ENCODE data around the gene CFAP299. TPM values are rescaled to one million over a fixed set of nuclear protein-coding genes. Genes with fewer than 3 reads are reported as not detected.

The CFAP299 gene
- total RNA-seq, 1 donor from 2014 or later, result not detected

GRCh38 chr4:80306260-80306659, 29.3 kb upstream of the CFAP299 start:
- DNase-seq (ENCODE audit: low read depth), result peak; percentile 69
- Histone ChIP-seq H3K27ac (ENCODE audit: low read depth, low read length) (peak overlapping the region; percentile 95), H3K4me1 (ENCODE audit: insufficient read depth, low read length) (peaks cover 52% of the 10 kb centered on the region), H3K4me2 (ENCODE audit: low read length) (peak overlapping the region; percentile 82), H4K20me1 (ENCODE audit: insufficient read depth, low read length) (no peaks in the 10 kb centered on the region), H3K9ac (ENCODE audit: low read length) (peak overlapping the region; percentile 76), H3K4me3 (ENCODE audit: insufficient read depth, low read depth, low read length) (no peak overlapping the region), H2AFZ (ENCODE audit: low read depth, low read length) (no peak overlapping the region), H3K79me2 (ENCODE audit: insufficient read depth, low read length) (no peaks in the 10 kb centered on the region), H3K36me3 (ENCODE audit: insufficient read depth, low read length) (no peaks in the 10 kb centered on the region), H3K27me3 (ENCODE audit: insufficient read depth, low read length) (no peaks in the 10 kb centered on the region), H3K9me3 (ENCODE audit: insufficient read depth, low read depth, low read length) (no peaks in the 10 kb centered on the region)
- TF ChIP-seq EZH2 (IDR thresholded peaks at IDR 0.05; ENCODE audit: insufficient read depth, low read length), result no peak
- TF ChIP-seq CTCF (IDR thresholded peaks at IDR 0.05; ENCODE audit: insufficient read depth, low read depth, low read length), result no peak
- FAIRE-seq, result peak; percentile 72
- H3K4me1 Mint-ChIP-seq (ENCODE audit: low read depth, unreplicated experiment), result peaks cover 47% of the 10 kb centered on the region
- H3K27ac Mint-ChIP-seq (ENCODE audit: unreplicated experiment), result peak overlapping the region; percentile 94
- H3K36me3 Mint-ChIP-seq (ENCODE audit: low read depth, unreplicated experiment), result no peaks in the 10 kb centered on the region
- no peak overlapping the region for H3K4me3 Mint-ChIP-seq (ENCODE audit: unreplicated experiment)
- no peaks in the 10 kb centered on the region for H3K9me3 Mint-ChIP-seq (ENCODE audit: unreplicated experiment)
- no peaks in the 10 kb centered on the region for H3K27me3 Mint-ChIP-seq (ENCODE audit: low read depth, unreplicated experiment)

GRCh38 chr4:80307183-80307735, 28.3 kb upstream of the CFAP299 start:
- H3K4me2 ChIP-seq (ENCODE audit: low read length), result peak overlapping the region; percentile 82
- H3K36me3 ChIP-seq (ENCODE audit: insufficient read depth, low read length), result no peaks in the 10 kb centered on the region
- Mint-ChIP-seq H3K36me3 (ENCODE audit: low read depth, unreplicated experiment) (no peaks in the 10 kb centered on the region), H3K27ac (ENCODE audit: unreplicated experiment) (peak overlapping the region; percentile 94), H3K27me3 (ENCODE audit: low read depth, unreplicated experiment) (no peaks in the 10 kb centered on the region), H3K4me1 (ENCODE audit: low read depth, unreplicated experiment) (peaks cover 47% of the 10 kb centered on the region), H3K4me3 (ENCODE audit: unreplicated experiment) (no peak overlapping the region), H3K9me3 (ENCODE audit: unreplicated experiment) (no peaks in the 10 kb centered on the region)
- H2AFZ ChIP-seq (ENCODE audit: low read depth, low read length), result no peak overlapping the region
- FAIRE-seq (no peak), DNase-seq (ENCODE audit: low read depth) (peak; percentile 85)
- no peaks in the 10 kb centered on the region for H4K20me1 ChIP-seq (ENCODE audit: insufficient read depth, low read length)
- no peak for TF ChIP-seq CTCF (IDR thresholded peaks at IDR 0.05; ENCODE audit: insufficient read depth, low read depth, low read length)
- no peak for TF ChIP-seq EZH2 (IDR thresholded peaks at IDR 0.05; ENCODE audit: insufficient read depth, low read length)
- H3K79me2 ChIP-seq (ENCODE audit: insufficient read depth, low read length), result no peaks in the 10 kb centered on the region
- peak overlapping the region; percentile 76 for H3K9ac ChIP-seq (ENCODE audit: low read length)
- no peaks in the 10 kb centered on the region for H3K27me3 ChIP-seq (ENCODE audit: insufficient read depth, low read length)
- H3K27ac ChIP-seq (ENCODE audit: low read depth, low read length), result peak overlapping the region; percentile 95
- H3K9me3 ChIP-seq (ENCODE audit: insufficient read depth, low read depth, low read length), result no peaks in the 10 kb centered on the region
- H3K4me1 ChIP-seq (ENCODE audit: insufficient read depth, low read length), result peaks cover 52% of the 10 kb centered on the region
- H3K4me3 ChIP-seq (ENCODE audit: insufficient read depth, low read depth, low read length), result peak overlapping the region; percentile 31

DNA sequence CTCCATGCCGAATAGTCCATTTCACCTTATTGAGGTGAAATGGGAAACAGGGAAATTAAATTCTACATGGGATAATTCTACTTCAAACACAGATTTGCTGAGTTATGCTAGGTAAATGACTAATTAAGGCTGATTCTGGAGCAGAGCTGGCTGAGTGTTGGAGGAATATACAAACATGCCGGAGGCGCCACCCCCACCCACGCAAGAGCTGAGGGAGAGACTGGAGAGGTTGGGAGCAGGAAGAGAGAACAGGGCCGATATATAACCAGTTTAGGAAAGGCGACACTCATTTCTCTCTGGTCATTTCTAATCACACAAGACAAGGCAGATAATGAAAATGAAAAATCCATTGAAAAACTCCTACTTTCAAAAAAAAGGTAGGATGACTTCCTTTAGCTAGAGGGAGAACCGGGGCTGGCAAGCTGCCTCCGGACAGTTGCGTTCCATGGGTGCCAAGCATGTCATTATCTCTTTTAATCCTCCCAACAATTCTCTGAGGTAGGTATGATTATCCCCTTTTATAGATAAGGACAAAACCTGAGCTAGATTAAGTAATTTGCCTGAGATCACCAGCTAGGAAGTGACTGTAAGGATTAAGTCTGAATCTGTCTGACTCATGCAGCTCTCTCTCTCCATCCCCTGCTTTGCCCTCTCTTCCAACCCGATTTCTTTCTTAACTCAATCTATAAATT, 27.6 kb upstream of the CFAP299 start:
- H2AFZ ChIP-seq (ENCODE audit: low read depth, low read length), result peak overlapping the region; percentile 1
- H3K4me1 ChIP-seq (ENCODE audit: insufficient read depth, low read length), result peaks cover 52% of the 10 kb centered on the region
- Mint-ChIP-seq H3K27me3 (ENCODE audit: low read depth, unreplicated experiment) (no peaks in the 10 kb centered on the region), H3K4me3 (ENCODE audit: unreplicated experiment) (no peak overlapping the region), H3K9me3 (ENCODE audit: unreplicated experiment) (no peaks in the 10 kb centered on the region), H3K27ac (ENCODE audit: unreplicated experiment) (peak overlapping the region; percentile 99), H3K4me1 (ENCODE audit: low read depth, unreplicated experiment) (peaks cover 47% of the 10 kb centered on the region), H3K36me3 (ENCODE audit: low read depth, unreplicated experiment) (no peaks in the 10 kb centered on the region)
- TF ChIP-seq CTCF (IDR thresholded peaks at IDR 0.05; ENCODE audit: insufficient read depth, low read depth, low read length), result no peak
- TF ChIP-seq EZH2 (IDR thresholded peaks at IDR 0.05; ENCODE audit: insufficient read depth, low read length), result no peak
- H3K9ac ChIP-seq (ENCODE audit: low read length), result peak overlapping the region; percentile 76
- H3K9me3 ChIP-seq (ENCODE audit: insufficient read depth, low read depth, low read length), result no peaks in the 10 kb centered on the region
- DNase-seq (ENCODE audit: low read depth) (peak; percentile 82), FAIRE-seq (peak; percentile 65)
- H3K4me3 ChIP-seq (ENCODE audit: insufficient read depth, low read depth, low read length), result peak overlapping the region; percentile 31
- H3K36me3 ChIP-seq (ENCODE audit: insufficient read depth, low read length), result no peaks in the 10 kb centered on the region
- peak overlapping the region; percentile 82 for H3K4me2 ChIP-seq (ENCODE audit: low read length)
- H3K27me3 ChIP-seq (ENCODE audit: insufficient read depth, low read length), result no peaks in the 10 kb centered on the region
- H4K20me1 ChIP-seq (ENCODE audit: insufficient read depth, low read length), result no peaks in the 10 kb centered on the region
- peak overlapping the region; percentile 95 for H3K27ac ChIP-seq (ENCODE audit: low read depth, low read length)
- H3K79me2 ChIP-seq (ENCODE audit: insufficient read depth, low read length), result no peaks in the 10 kb centered on the region
